Lower lobe of right lung (tissue), 2 donors: Measurements from ENCODE around the gene PRKG2. TPM values are rescaled to one million over a fixed set of nuclear protein-coding genes. Genes with fewer than 3 reads are reported as not detected.

Experiments used
- ATAC-seq, 2 donors: fragments of 200-7000 bp; cut with Tn5 transposase; one replicate each; pipeline ENCODE4 v1.9.1; 2020 to 2022; ENCODE audit warnings: mild to moderate bottlenecking in 2 of 2, moderate library complexity in 2 of 2
- DNase-seq: peaks from one replicate; pipeline ENCODE4 v3.0.0-alpha.2; 2020
- H3K27ac ChIP-seq: fragments of 200-600 bp; one replicate; pipeline ENCODE4 v1.8.0; 2022
- H3K27me3 ChIP-seq: fragments of 200-600 bp; one replicate; pipeline ENCODE4 v1.8.0; 2022; ENCODE audit warnings: low read depth
- H3K36me3 ChIP-seq: fragments of 200-600 bp; one replicate; pipeline ENCODE4 v1.8.0; 2022; ENCODE audit warnings: mild to moderate bottlenecking
- H3K4me1 ChIP-seq: fragments of 200-600 bp; one replicate; pipeline ENCODE4 v1.8.0; 2022
- H3K4me3 ChIP-seq: fragments of 200-600 bp; one replicate; pipeline ENCODE4 v1.8.0; 2022; ENCODE audit warnings: mild to moderate bottlenecking
- H3K9me3 ChIP-seq: fragments of 200-600 bp; one replicate; pipeline ENCODE4 v1.8.0; 2022
- intact Hi-C: fragments of 100-400 bp; cut with DNase I; formaldehyde crosslinking; loops from one replicate; pipeline ENCODE4 v1.11.0; 2022
- total RNA-seq: library from RNA; stranded (reverse); fragmentation: NEBNext Ultra II Directional; extraction: Animal tissue kit (Norgen Biotek cat#: 25700); gene quantifications from one replicate; pipeline ENCODE4 v1.2.1, GENCODE V29; 2021
- TF ChIP-seq, protein P1 (sequence below): fragments of 200-600 bp; IDR thresholded peaks from one replicate; pipeline ENCODE4 v1.8.0; 2022; ENCODE audit warnings: antibody characterized with exemption, mild to moderate bottlenecking
- donor health status: DM: no; HTN: yes; CAD: no; lungs with severe emphysema.

PRKG2 gene
- total RNA-seq, 1 donor from 2014 or later: 6.4 TPM

DNA sequence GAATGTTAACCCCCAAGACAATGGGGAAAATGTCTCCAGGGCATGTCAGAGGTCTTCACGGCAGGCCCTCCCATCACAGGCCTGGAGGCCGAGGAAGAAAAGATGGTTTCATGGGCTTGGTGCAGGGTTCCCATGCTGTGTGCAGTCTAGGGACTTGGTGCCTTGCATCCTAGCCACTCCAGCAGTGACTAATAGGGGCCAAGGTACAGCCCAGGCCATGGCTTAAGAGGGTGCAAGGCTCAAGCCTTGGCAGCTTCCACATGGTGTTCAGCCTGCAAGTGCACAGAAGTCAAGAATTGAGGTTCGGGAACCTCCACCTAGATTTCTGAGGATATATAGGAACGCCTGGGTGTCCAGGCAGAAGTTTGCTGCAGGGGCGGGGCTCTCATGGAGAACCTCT is 133.9 kb downstream of the PRKG2 start:
- TF ChIP-seq, protein P1, sequence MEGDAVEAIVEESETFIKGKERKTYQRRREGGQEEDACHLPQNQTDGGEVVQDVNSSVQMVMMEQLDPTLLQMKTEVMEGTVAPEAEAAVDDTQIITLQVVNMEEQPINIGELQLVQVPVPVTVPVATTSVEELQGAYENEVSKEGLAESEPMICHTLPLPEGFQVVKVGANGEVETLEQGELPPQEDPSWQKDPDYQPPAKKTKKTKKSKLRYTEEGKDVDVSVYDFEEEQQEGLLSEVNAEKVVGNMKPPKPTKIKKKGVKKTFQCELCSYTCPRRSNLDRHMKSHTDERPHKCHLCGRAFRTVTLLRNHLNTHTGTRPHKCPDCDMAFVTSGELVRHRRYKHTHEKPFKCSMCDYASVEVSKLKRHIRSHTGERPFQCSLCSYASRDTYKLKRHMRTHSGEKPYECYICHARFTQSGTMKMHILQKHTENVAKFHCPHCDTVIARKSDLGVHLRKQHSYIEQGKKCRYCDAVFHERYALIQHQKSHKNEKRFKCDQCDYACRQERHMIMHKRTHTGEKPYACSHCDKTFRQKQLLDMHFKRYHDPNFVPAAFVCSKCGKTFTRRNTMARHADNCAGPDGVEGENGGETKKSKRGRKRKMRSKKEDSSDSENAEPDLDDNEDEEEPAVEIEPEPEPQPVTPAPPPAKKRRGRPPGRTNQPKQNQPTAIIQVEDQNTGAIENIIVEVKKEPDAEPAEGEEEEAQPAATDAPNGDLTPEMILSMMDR: no peak
- ATAC-seq (no peak), DNase-seq (no peak)
- intact Hi-C loops: no loop called here
- Histone ChIP-seq H3K36me3 (no peaks in the 10 kb centered on the region), H3K4me1 (no peaks in the 10 kb centered on the region), H3K9me3 (no peaks in the 10 kb centered on the region), H3K27ac (no peak overlapping the region), H3K27me3 (no peaks in the 10 kb centered on the region), H3K4me3 (no peak overlapping the region)

DNA sequence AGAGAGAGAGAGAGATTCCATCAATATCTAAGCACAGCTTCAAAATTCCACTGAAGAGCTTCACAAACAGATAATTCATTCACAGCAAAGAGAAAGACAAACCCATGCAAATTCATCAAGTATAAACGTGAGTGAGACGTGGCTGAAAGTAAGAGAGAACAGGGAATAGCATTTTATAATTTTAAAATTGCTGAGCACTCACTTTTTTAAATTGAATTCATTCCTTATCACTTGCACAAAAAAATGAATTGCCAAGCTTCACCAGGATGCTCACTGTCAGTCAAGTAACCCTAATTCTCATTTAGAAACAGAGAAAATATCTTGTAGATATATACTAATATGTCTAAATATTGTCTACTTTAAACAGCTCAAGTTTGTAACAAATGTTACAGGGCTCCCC is 144.0 kb downstream of the PRKG2 start:
- DNase-seq (no peak), ATAC-seq (no peak)
- Histone ChIP-seq H3K36me3 (no peaks in the 10 kb centered on the region), H3K27ac (no peak overlapping the region), H3K27me3 (no peaks in the 10 kb centered on the region), H3K4me1 (no peaks in the 10 kb centered on the region), H3K4me3 (no peak overlapping the region), H3K9me3 (no peaks in the 10 kb centered on the region)
- TF ChIP-seq, protein P1: no peak
- intact Hi-C loops: loop anchor here (5.0 kb wide), 1 partner anchor 281 kb away; no protein-coding TSS in a partner anchor

DNA sequence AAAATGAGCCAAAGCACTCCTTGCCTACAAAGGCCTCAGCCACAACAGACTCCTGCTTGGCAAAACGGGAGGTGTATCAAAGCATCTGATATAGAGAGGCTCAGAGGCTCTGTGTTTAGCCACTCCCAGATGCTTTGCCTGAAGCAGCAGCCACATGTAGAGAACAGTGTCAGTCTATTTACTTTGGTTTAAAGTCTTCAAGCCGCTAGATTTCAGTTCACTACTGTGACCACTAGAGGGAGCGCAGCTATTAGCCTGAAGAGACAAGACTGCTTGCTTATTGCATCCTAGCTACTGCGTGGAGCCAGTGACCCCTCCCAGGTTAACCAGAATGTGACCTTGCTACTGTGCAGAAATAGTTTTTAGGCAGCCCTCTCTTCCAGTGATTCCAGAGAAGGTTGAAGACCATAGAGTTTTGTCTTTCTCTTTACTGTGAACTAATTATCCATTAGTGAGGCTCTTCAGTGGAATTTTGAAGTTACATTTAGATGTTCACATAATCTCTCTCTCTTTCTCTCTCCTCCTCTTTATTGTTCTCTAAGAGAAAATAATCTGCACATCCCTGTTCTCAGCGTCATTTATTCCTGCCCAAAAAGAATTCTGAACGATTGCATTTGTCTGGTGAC is 145.2 kb downstream of the PRKG2 start:
- no peaks in the 10 kb centered on the region for H3K27me3 ChIP-seq
- intact Hi-C loops: loop anchor here (5.0 kb wide), 1 partner anchor 282 kb away; no protein-coding TSS in a partner anchor
- DNase-seq: no peak
- peak; percentile 89 to 93 for ATAC-seq
- H3K27ac ChIP-seq: no peak overlapping the region
- no peaks in the 10 kb centered on the region for H3K36me3 ChIP-seq
- H3K4me1 ChIP-seq: no peaks in the 10 kb centered on the region
- TF ChIP-seq, protein P1: peak; percentile 89
- H3K9me3 ChIP-seq: no peaks in the 10 kb centered on the region
- no peak overlapping the region for H3K4me3 ChIP-seq

DNA sequence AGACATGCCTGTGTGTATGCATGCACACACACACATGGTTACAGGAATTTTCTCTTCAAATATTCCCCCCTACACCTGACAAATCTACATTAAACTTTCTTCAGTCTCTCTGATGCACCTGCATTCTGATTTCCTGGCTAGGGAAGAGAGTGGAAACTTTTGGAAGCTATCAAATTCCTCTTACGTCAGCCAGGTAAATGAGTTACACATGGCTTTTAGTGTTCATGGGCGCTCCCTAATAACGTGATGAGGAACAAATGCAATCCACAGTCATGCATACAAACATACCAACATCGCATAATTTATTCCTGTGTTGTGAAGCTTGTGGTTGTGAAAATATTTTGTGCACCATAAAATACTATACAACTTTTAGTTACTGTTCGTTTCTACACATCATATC is 149.6 kb downstream of the PRKG2 start:
- Histone ChIP-seq H3K4me1 (no peaks in the 10 kb centered on the region), H3K9me3 (no peaks in the 10 kb centered on the region), H3K36me3 (no peaks in the 10 kb centered on the region), H3K27ac (no peak overlapping the region), H3K4me3 (no peak overlapping the region), H3K27me3 (no peaks in the 10 kb centered on the region)
- ATAC-seq (no peak), DNase-seq (no peak)
- TF ChIP-seq, protein P1: no peak
- intact Hi-C loops: no loop called here

DNA sequence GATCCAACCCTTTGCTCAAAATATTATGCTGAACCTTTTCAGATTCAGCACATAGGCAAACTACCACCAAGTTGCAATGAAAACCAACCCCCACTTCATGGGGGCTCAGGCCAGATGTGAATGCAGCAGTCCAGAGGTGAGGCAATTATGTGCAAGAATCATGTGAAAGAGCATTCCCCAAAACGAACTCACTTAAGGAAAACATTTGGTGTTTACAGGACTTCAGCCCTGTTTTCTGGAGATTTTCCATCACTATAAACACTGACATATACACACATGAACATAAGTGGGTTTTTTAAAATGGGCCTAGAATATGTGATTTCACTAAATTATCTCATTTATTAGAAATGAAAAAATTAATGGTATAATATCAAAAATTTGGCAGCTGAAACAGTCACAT is 153.0 kb downstream of the PRKG2 start:
- H3K9me3 ChIP-seq: no peaks in the 10 kb centered on the region
- H3K36me3 ChIP-seq: no peaks in the 10 kb centered on the region
- intact Hi-C loops: no loop called here
- TF ChIP-seq, protein P1: no peak
- no peak overlapping the region for H3K27ac ChIP-seq
- ATAC-seq (no peak), DNase-seq (no peak)
- H3K4me1 ChIP-seq: no peaks in the 10 kb centered on the region
- H3K4me3 ChIP-seq: no peak overlapping the region
- H3K27me3 ChIP-seq: no peaks in the 10 kb centered on the region
